SKM-1 treated with dmso at 0.1 percent for 144 hours (cell line): ENCODE data around the gene ADAMTSL3.

Source experiments
- DNase-seq: peaks from one replicate; lab custom pipeline; 2025; ENCODE audit not compliant: unreplicated experiment; lab: John Stamatoyannopoulos, UW

The ADAMTSL3 gene

DNA sequence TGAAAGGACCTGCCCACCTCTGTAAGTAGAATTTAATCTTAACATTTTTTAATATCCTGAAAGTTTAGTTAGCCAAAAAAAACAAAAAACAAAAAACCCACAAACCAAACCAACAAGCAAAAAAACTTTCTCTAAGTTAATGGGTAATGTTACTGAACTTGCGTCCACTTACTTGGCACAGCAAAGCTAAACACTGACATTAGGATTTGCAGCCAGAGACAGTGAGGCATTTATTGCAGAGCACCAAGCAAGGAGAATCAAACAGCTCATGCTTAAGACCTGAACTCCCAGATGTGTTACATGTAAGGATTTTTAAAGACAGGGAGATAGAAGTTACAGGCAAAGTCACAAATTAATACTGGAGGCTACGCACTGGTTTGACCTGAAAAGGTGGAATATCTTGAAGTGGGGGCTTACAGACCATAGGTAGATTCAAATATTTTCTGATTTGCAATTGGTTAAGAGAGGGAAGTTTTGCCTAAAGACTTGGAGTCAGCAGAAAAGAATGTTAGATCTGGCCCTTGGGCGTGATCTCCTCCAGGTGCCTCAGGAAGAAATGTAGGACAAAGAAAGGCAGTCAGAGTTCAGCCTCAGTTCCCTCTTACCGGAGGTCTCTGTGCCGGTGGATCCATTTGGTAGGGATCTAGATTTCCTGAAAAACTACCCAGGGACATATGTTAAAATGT is 205.0 kb downstream of the ADAMTSL3 start:
- no peak for DNase-seq

DNA sequence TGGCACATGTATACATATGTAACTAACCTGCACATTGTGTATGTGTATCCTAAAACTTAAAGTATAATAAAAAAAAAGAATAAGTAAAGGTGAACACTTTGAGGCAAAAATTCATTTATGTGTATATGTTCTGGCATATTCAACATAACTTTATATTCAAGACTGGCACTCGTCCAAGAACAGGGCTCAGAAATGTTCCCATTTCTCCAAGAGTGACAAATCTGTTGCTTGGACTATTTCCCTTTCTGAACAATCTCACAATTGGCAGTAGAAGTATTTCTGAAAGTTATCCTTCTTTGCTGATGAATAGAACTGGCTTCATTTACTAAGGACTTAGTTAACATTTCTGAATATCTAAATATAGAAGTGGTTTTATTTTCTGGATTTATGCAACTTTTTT is 212.8 kb downstream of the ADAMTSL3 start:
- DNase-seq = no peak

DNA sequence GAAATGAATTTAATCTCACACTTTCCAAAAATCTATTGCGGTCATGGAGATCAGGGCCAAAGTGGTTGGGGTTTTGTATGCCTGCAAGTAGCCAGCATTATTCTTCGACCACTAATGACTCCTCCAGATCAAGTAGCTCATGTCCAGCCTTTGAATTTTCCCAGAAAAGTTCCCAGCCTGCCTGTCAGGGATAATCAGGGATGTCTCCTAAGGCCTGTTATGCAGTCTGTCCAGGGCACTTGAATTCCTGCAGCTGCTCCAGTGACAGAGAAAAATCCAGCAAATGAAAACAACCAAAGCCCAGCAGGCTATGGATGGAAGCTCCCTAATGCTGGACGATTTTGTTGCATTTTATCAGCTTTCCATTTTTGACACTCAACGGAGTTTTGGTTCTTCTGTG is 215.4 kb downstream of the ADAMTSL3 start:
- DNase-seq = no peak

DNA sequence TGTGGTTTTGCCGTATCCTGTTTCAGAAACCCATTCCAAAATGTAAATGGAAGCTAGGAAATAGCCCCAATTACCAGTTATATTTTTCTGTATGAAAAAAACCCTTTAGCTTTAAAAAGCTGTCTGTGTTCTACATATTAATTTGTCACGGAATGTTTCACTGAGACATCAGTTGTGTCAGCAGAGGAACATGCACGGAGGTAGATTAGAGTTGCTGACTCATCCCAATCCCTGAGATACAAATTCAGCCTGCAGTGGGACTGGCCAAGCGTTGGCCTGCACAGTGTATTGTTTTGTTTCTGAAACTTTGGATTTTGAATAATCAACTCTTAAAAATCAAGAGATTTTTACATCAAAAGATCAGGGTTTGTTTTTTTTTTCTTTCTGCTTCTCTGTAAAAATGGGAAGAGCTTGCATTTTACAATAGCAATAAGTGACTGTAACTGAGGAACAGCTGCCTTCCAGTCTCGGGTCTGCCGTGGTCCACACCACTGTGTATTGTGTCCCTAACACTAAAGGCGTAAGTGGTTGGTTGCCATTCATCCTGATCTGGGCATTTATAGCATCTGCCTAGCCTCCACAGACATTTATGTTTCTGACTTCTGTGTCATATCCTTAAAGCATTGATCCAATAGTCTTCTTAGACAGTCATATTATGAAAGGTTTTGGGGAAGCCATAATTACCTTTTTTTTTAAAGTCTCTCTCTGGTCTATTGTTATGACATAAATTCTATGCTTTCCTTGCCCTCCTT is 218.1 kb downstream of the ADAMTSL3 start:
- no peak for DNase-seq

DNA sequence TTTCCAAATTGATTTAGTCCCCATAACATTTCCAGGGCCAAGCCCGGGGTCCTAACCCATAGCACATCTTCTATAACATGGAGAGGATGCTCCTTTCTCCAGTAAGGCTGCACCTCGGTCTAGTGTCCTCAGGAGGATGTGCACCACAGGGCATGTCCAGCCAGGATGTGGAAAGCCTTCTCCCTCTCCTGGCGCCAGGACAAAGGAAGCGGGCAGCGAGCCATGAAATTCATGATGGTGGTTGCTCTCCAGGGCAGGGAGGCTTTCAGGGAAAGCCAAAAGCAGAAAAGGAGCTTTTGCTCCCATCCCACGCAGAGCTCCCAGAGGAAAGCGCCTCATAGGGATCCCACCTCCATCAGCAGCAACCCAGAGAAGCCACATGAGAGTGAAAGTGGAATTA is 220.0 kb downstream of the ADAMTSL3 start:
- DNase-seq = no peak

DNA sequence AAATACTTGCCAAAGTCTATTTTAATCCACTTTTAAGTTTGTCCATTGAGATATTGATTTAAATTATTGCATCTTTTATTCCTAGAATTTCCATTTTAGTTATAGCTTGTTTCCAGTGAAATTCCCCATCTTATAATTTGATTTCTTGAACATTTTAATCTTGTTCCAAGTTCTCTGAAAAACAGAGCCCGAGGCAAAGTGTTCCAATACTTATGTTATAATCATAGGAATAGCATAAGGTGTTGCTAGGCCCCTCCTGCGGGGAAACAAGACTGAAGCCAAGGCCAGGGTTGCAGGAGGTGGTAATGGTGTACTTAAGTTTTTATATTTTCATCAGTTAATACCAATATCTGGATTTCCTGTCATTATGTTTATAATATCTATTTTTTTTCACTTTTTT is 226.6 kb downstream of the ADAMTSL3 start:
- no peak for DNase-seq

DNA sequence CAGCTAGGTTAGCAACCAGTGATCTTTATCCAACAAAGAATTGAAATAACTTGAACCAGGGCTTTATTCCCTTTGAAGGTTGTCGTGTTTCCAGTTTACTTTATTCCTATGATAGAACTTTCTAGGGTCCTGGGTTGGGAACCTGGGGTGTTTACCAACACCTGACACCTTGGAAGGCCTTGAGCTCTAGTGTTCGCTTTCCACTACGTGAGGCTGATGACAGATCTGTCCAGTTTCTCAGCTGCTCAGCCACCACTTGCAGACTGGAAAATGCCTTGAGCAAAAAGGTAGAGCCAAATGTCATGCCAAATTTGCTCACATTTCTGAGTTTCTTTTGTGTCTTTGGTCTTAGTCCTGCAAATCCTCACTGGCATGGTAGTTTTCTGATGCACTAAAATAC is 227.2 kb downstream of the ADAMTSL3 start:
- no peak for DNase-seq

DNA sequence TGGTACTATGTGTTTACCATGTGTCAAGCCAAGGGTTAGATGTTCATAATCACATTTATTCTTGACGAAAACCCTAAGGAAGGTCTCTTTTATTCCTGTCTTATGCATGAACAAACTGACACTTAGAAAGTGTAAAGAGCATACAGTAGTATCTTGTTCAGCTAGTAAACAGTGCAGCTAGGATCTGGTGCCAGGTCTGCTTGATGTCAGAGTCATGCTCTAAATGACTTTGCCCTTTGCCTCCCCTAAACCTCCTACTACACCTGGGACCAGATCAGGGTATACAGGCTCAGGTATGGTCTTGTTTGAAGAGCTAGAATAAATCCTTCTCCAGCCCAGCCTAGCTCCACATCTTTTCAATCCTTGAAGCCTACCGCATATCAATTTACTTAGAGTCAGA is 232.4 kb downstream of the ADAMTSL3 start:
- DNase-seq = no peak

DNA sequence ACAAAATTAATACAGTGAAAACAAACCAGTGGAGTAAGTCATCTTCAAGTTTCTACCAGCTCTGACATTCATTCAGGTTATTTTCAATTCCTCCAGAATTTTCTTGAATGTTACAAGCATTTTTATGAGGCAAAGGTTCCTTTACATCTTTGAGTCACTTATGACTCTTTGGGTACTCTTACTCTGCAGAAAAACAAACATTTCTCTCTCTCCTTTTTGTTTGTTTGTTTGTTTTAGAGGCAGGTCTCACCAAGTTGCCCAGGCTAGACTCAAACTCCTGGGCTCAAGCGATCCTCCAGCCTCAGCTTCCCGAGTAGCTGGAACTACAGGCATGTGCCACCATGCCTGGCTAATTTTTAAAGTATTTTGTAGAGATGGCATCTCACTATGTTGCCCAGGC is 233.5 kb downstream of the ADAMTSL3 start:
- no peak for DNase-seq

DNA sequence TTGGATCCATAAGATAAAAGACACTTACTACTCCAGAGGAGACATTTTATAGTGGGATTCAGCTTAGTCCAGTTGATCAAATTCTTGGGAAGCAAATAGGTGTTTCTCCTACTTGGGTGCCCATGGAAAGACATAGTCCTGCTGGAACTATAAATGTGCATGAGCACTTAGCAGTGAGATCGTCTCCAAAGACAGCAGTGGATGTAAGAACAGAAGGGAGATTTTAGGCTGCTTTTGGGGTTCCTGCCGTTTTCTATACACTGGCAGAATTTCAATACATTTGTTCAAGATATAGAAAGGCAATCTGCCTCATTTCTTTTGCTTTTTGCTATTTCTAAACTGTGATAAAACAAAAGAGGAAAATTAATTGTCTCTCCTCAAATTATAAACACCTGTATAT is 234.0 kb downstream of the ADAMTSL3 start:
- DNase-seq = no peak

DNA sequence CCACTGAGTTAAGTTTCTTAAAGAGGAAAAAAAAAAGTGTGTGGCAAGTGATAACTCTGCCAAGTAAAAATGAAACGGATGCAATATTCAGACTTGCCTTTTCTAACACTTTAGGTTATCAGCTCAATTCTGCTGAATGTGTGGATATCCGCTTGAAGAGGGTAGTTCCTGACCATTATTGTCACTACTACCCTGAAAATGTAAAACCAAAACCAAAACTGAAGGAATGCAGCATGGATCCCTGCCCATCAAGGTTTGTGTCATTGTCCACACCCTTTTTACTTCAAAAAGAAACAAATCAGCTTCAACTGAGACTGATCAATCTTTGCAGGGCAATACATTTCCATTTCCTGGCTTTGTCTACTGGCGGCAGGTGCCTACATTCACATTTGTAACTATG is 236.1 kb downstream of the ADAMTSL3 start:
- no peak for DNase-seq

DNA sequence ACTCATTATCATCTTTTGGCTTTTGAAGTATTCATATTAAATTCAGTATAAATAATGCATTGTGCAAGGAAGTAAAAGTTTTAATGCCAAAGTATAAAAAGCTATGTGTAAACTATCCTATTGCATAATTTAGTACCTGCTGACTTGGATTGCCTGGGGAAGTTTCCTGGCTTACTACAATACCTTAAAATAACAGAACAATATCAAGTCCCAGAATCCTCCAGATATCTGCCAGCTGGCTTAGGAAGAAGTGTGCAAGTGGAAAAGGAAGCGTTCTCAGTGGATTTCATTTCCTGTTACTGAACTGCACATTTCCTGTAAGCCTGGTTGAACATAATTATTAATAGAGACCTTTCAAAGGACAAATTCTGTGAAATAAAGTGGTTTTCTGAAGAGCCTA is 236.7 kb downstream of the ADAMTSL3 start:
- no peak for DNase-seq

DNA sequence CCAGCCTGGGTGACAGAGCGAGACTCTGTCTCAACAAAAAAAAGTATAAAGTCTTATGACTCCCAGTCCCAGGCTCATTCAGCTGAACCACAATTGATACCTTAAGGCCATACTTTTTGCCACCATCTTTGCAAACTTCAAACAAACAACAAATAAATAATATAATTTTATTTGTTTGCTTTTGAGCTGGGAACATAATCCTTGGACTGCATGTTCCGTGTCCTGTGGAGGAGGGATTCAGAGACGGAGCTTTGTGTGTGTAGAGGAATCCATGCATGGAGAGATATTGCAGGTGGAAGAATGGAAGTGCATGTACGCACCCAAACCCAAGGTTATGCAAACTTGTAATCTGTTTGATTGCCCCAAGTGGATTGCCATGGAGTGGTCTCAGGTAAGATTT is 238.6 kb downstream of the ADAMTSL3 start:
- DNase-seq = no peak

DNA sequence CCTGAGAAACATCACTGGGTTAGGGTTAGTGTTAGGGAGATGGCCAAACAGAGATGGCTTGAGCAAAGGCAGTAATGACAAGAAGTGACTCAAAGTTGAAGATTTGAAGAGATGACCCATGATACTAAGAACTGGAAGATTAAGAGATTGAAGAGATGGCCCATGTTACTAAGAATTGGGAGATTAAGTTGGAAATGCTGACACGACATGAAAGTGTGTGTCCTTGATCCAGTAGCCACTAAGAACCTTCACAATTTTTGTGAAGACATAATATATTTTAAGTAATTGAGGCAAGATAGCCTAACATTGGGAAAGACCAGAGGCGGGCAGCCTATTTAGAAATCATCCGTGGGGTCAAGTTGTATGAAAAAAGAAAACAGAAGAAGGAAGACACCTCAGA is 239.4 kb downstream of the ADAMTSL3 start:
- no peak for DNase-seq

DNA sequence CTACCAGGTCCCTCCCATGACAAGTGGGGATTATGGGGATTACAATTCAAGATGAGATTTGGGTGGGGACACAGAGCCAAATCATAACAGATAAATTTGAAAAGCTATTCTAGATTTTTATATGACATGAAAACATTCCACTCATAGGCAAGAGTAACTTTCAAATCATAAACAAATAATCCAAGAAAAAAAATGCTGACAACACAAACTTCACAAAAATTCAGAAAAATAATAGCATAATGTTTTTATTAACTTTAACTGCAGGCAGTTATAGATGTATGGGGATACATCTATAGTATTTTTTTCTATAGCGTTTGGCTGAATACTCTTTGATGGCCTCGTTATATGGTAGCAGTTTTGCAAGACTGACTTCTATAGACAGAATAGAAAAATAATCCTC is 243.1 kb downstream of the ADAMTSL3 start:
- no peak for DNase-seq

DNA sequence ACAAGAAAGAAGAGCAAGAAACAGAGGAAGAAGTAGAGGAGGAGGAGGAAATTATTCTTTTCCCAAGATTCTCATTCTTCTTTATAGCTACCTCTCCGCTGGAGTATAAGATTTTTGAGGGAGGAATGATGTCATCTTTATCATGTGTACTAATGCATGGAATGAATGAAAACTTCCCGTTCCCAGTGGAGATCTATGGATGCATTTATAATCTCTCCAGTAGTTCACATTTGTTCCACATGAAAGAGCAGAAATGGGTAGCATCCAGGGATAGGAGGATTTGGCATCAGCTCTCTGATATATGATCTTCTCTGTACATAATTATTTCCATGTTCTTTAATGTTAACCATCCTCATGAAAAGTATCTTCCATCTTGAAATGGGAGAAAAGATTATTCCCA is 244.4 kb downstream of the ADAMTSL3 start:
- DNase-seq = no peak

DNA sequence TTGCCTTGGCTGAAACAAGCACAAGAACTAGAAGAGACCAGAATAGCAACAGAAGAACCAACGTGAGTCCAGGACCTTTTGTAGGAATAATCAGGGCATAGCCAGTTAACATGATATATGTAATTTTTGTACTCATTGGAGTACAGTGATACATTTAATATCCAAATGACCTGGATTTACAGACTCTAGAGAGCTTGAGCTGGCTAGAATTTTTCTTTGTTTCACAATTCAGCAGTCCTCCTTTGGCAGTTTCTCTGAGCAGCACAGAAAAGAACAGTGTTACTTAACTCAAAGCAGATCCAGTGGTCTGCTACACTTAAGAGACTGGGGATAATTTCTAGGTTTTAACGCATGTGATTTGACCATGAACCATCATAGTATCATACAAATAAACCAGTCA is 245.7 kb downstream of the ADAMTSL3 start:
- DNase-seq = no peak

DNA sequence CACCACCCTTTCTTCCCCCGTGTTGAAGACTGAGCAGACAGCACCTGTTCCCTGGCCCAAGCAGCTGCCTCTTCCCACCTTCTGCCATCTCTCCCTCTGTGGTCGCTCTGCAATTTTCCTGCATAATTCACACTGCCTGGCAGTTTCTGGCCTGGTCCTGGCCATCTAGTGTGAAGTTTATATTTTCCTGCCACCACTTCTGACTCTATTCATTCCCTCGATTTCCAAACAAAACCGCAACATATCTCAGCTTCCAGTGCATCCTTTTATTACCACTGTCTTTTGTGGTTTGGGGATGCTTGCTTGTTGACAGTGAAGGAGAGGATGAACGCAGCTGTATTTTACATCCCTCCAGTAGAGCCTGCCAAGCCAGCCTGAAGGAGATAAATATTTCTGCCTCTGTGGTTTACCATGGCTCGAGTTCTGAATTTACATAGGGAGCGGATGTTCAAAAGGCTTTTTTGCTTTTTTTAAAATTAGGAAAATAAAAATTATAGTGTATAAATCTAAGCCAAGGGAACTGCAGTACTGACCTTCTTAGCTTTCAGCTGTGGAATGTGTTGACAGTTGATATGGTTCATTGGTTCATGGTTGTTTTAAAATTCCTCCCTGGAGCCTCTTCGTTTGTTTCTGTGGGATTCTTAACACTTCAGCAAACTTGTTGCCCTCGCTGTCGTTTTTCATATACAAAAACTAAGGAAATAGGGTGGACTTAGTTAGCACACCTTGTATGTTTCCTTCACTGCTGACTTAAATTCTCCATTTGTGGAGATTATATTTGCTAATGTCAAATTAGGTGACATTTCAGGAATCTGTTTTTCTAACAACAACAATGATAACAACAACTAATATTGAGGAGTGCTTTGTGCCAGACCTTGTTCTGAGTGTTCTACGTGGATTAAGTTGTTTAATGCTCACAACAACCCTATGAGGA is 250.5 kb downstream of the ADAMTSL3 start:
- DNase-seq = peak; percentile 58

DNA sequence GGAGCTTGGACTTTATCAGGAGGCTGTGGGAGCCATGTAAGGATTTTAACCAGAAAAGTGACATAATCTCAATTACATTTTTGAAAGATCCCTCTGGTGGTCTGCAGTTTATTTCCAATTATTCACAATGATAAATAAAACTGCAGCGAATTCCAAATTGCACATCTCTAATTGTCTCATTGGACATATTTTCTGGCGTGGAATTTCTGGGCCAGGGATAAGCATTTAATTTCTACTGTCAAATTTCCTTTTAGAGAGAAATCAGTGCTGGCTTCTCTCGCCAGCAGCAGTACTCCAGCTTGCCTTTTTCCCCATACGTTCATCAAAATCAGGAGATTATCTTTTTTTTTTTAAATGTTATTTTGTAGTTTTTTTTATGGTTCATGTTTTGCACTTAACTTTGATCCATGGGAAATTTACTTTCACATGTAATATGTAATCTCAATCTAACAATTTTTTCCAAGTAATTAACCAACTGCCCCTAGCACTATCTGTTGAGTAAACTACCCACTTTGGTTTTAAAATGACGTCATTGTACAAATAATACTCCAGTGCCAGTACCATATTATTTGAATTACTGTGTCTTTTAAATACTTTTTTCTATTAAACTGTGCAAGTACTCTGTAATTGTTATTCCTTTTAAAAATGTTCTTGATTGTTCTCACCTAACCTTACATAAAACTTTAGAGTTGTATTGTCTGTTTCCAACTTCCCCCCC is 251.8 kb downstream of the ADAMTSL3 start:
- DNase-seq = no peak

DNA sequence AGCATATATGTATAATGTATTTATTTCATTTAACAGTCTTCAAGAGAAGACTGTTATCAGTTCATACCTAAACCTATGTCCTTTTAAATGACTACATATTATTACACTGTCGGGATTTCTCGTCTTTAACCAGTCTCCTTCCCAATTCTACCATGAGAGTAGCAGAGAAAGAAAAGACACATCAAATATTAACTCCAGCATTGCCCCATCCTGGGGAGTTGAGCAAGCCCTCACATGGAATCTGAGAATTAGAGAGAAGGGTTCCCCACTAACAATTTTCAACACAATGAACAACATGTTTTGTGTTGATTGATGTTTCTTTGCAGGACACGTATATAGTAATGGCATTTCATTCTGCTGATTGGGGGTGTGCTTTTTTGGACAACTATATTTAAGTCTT is 257.4 kb downstream of the ADAMTSL3 start:
- no peak for DNase-seq

DNA sequence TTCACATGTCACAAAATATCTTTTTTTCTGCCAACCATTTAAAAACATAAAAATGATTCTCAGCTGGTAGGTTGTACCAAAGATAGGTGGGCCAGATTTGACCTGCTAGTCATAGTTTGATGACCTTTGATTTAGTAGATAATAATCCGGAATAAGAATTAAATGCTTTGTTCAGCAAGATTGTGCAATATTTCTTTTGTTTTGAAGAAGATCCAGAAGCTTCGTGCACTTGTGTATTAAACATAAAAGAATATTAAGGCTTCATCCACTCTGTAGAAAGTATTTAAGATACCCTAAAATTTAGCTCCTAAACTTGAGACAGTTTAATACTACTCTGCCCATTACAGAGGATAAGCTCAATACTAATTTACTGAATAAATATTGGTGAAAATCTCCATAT is 258.4 kb downstream of the ADAMTSL3 start:
- DNase-seq = no peak
